ENCODE data around the gene EIF3B. TPM values are rescaled to one million over a fixed set of nuclear protein-coding genes. Genes with fewer than 3 reads are reported as not detected.

EIF3B gene
- total and polyA plus RNA-seq, 2 donors from 2014 or later, result 65.5 to 107 TPM

- Histone ChIP-seq H3K36me3 (ENCODE audit: control insufficient read depth in 2 of 3, insufficient read depth in 3 of 3, low read length in 3 of 3) (no peaks in the 10 kb centered on the region), H3K9me3 (ENCODE audit: control insufficient read depth in 2 of 3, insufficient read depth in 1 of 3, low read length in 3 of 3) (no peaks in the 10 kb centered on the region), H3K9ac (ENCODE audit: low read length in 3 of 3) (no peak overlapping the region), H3K27ac (ENCODE audit: low read depth in 2 of 2, low read length in 2 of 2) (no peak overlapping the region), H3K4me1 (ENCODE audit: control insufficient read depth in 2 of 3, insufficient read depth in 2 of 3, low read depth in 1 of 3, low read length in 3 of 3) (peaks cover 0 to 6% (median 0%) of the 10 kb centered on the region in 3 donors), H3K27me3 (ENCODE audit: control insufficient read depth, insufficient read depth, low read length) (no peaks in the 10 kb centered on the region), H3K4me3 (ENCODE audit: low read length in 3 of 3) (no peak overlapping the region)
- DNase-seq (no peak), FAIRE-seq (no peak)
- no peak for TF ChIP-seq CTCF (IDR thresholded peaks at IDR 0.05; ENCODE audit: borderline replicate concordance, extremely low read depth, insufficient read depth)
- intact Hi-C loops (cut with DNase I), result no loop called here
Observed at GRCh38 chr7:2315787-2316186, 38.8 kb upstream of the EIF3B start.

- no peak overlapping the region for H3K4me3 ChIP-seq (ENCODE audit: low read length in 3 of 3)
- no peak overlapping the region for H3K9ac ChIP-seq (ENCODE audit: low read length in 3 of 3)
- H3K4me1 ChIP-seq (ENCODE audit: control insufficient read depth in 2 of 3, insufficient read depth in 2 of 3, low read depth in 1 of 3, low read length in 3 of 3), result peaks cover 0 to 6% (median 0%) of the 10 kb centered on the region in 3 donors
- H3K36me3 ChIP-seq (ENCODE audit: control insufficient read depth in 2 of 3, insufficient read depth in 3 of 3, low read length in 3 of 3), result no peaks in the 10 kb centered on the region
- TF ChIP-seq CTCF (IDR thresholded peaks at IDR 0.05; ENCODE audit: borderline replicate concordance, extremely low read depth, insufficient read depth), result no peak
- H3K27me3 ChIP-seq (ENCODE audit: control insufficient read depth, insufficient read depth, low read length), result no peaks in the 10 kb centered on the region
- intact Hi-C loops (cut with DNase I), result no loop called here
- H3K27ac ChIP-seq (ENCODE audit: low read depth in 2 of 2, low read length in 2 of 2), result no peak overlapping the region
- DNase-seq (no peak), FAIRE-seq (no peak)
- no peaks in the 10 kb centered on the region for H3K9me3 ChIP-seq (ENCODE audit: control insufficient read depth in 2 of 3, insufficient read depth in 1 of 3, low read length in 3 of 3)
Observed at GRCh38 chr7:2316578-2316977, 38.0 kb upstream of the EIF3B start.

GRCh38 chr7:2317556-2318293, 36.9 kb upstream of the EIF3B start:
- TF ChIP-seq CTCF (IDR thresholded peaks at IDR 0.05; ENCODE audit: borderline replicate concordance, extremely low read depth, insufficient read depth), result no peak
- no peak for FAIRE-seq

More at GRCh38 chr7:2317556-2318293, 36.9 kb upstream of the EIF3B start:
- H3K27me3 ChIP-seq (ENCODE audit: control insufficient read depth, insufficient read depth, low read length), result no peaks in the 10 kb centered on the region
- no peak overlapping the region for H3K4me3 ChIP-seq (ENCODE audit: low read length in 3 of 3)
- H3K4me1 ChIP-seq (ENCODE audit: control insufficient read depth in 2 of 3, insufficient read depth in 2 of 3, low read depth in 1 of 3, low read length in 3 of 3), result peaks cover 0 to 6% (median 0%) of the 10 kb centered on the region in 3 donors
- H3K36me3 ChIP-seq (ENCODE audit: control insufficient read depth in 2 of 3, insufficient read depth in 3 of 3, low read length in 3 of 3), result no peaks in the 10 kb centered on the region
- no peak for DNase-seq
- no peak overlapping the region for H3K9ac ChIP-seq (ENCODE audit: low read length in 3 of 3)
- H3K27ac ChIP-seq (ENCODE audit: low read depth in 2 of 2, low read length in 2 of 2), result no peak overlapping the region
- no peaks in the 10 kb centered on the region for H3K9me3 ChIP-seq (ENCODE audit: control insufficient read depth in 2 of 3, insufficient read depth in 1 of 3, low read length in 3 of 3)
- intact Hi-C loops (cut with DNase I), result no loop called here

All from kidney (tissue), 14 donors.